ENCODE measurements around the gene C1orf159. TPM values are rescaled to one million over a fixed set of nuclear protein-coding genes. Genes with fewer than 3 reads are reported as not detected.

The C1orf159 gene
- total and polyA plus RNA-seq, 4 donors, result 9.5 to 19.2 (median 13.3) TPM

- Histone ChIP-seq H3K4me3 (no peak overlapping the region), H3K36me3 (ENCODE audit: control insufficient read depth in 4 of 4, insufficient read depth in 4 of 4, low read length in 4 of 4) (peaks cover 0 to 57% (median 7%) of the 10 kb centered on the region in 4 donors), H3K4me1 (ENCODE audit: control insufficient read depth in 5 of 5, insufficient read depth in 5 of 5, low read length in 5 of 5) (peaks cover 0 to 8% (median 6%) of the 10 kb centered on the region in 5 donors), H3K27ac (ENCODE audit: low read depth in 1 of 2, low read length in 1 of 2) (no peak overlapping the region), H3K27me3 (ENCODE audit: control insufficient read depth in 3 of 3, insufficient read depth in 3 of 3, low read length in 2 of 3) (peaks cover 0 to under 1% (median 0%) of the 10 kb centered on the region in 3 donors), H3K9me3 (ENCODE audit: control insufficient read depth in 4 of 4, insufficient read depth in 3 of 4, low read length in 3 of 4) (peaks cover 0 to 3% (median 0%) of the 10 kb centered on the region in 4 donors), H3K9ac (ENCODE audit: insufficient read depth in 1 of 2, low read length in 2 of 2) (no peak overlapping the region)
- DNase-seq (no peak), ATAC-seq (ENCODE audit: insufficient read depth, low FRiP score) (no peak)
- TF ChIP-seq CTCF (IDR thresholded peaks at IDR 0.05; ENCODE audit: control extremely low read depth, extremely low read depth), result no peak
- 94 to 95% methylated on average over 34 of the region's 34 CpGs for WGBS, 2 donors
Measured at GRCh38 chr1:1044455-1045078, 71.3 kb downstream of the C1orf159 start.

- no peak for ATAC-seq (ENCODE audit: insufficient read depth, low FRiP score)
- no peak for TF ChIP-seq CTCF (IDR thresholded peaks at IDR 0.05; ENCODE audit: control extremely low read depth, extremely low read depth)
Measured at GRCh38 chr1:1043921-1044320, 72.0 kb downstream of the C1orf159 start.

GRCh38 chr1:1043411-1043810, 72.5 kb downstream of the C1orf159 start:
- no peak for DNase-seq
- no peak overlapping the region for H3K27ac ChIP-seq (ENCODE audit: low read depth in 1 of 2, low read length in 1 of 2)
- peaks cover 0 to 53% (median 7%) of the 10 kb centered on the region in 4 donors for H3K36me3 ChIP-seq (ENCODE audit: control insufficient read depth in 4 of 4, insufficient read depth in 4 of 4, low read length in 4 of 4)
- no peak for TF ChIP-seq CTCF (IDR thresholded peaks at IDR 0.05; ENCODE audit: control extremely low read depth, extremely low read depth)
- 93 to 96% methylated on average over 26 to 27 of the region's 27 CpGs for WGBS, 2 donors
- ATAC-seq (ENCODE audit: insufficient read depth, low FRiP score), result no peak
- H3K9ac ChIP-seq (ENCODE audit: insufficient read depth in 1 of 2, low read length in 2 of 2), result no peak overlapping the region
- H3K4me3 ChIP-seq, result no peak overlapping the region
- H3K4me1 ChIP-seq (ENCODE audit: control insufficient read depth in 5 of 5, insufficient read depth in 5 of 5, low read length in 5 of 5), result peaks cover 0 to 10% (median 6%) of the 10 kb centered on the region in 5 donors
- H3K27me3 ChIP-seq (ENCODE audit: control insufficient read depth in 3 of 3, insufficient read depth in 3 of 3, low read length in 2 of 3), result peaks cover 0 to 9% (median 3%) of the 10 kb centered on the region in 3 donors
- peaks cover 0 to 3% (median 0%) of the 10 kb centered on the region in 4 donors for H3K9me3 ChIP-seq (ENCODE audit: control insufficient read depth in 4 of 4, insufficient read depth in 3 of 4, low read length in 3 of 4)

More at GRCh38 chr1:1043921-1044320, 72.0 kb downstream of the C1orf159 start:
- H3K36me3 ChIP-seq (ENCODE audit: control insufficient read depth in 4 of 4, insufficient read depth in 4 of 4, low read length in 4 of 4), result peaks cover 0 to 53% (median 7%) of the 10 kb centered on the region in 4 donors
- peaks cover 0 to 8% (median 6%) of the 10 kb centered on the region in 5 donors for H3K4me1 ChIP-seq (ENCODE audit: control insufficient read depth in 5 of 5, insufficient read depth in 5 of 5, low read length in 5 of 5)
- no peak overlapping the region for H3K27ac ChIP-seq (ENCODE audit: low read depth in 1 of 2, low read length in 1 of 2)
- DNase-seq, result no peak
- H3K9me3 ChIP-seq (ENCODE audit: control insufficient read depth in 4 of 4, insufficient read depth in 3 of 4, low read length in 3 of 4), result peaks cover 0 to 3% (median 0%) of the 10 kb centered on the region in 4 donors
- WGBS, 2 donors, result 98% methylated on average over 33 of the region's 33 CpGs
- H3K27me3 ChIP-seq (ENCODE audit: control insufficient read depth in 3 of 3, insufficient read depth in 3 of 3, low read length in 2 of 3), result peaks cover 0 to 5% (median 2%) of the 10 kb centered on the region in 3 donors
- no peak overlapping the region for H3K9ac ChIP-seq (ENCODE audit: insufficient read depth in 1 of 2, low read length in 2 of 2)
- no peak overlapping the region for H3K4me3 ChIP-seq
